MCF 10A (cell line): ENCODE measurements around the gene GABRD. TPM values are rescaled to one million over a fixed set of nuclear protein-coding genes. Genes with fewer than 3 reads are reported as not detected.

Experiments used
- BruUV-seq: library from RNA; stranded (reverse); fragments of 400-500 nt; replicated peaks from 2 replicates; lab custom pipeline; 2021; lab: Mats Ljungman, UMichigan
- CTCF ChIA-PET: fragments of 300-600 bp; sonication (Branson Sonifier 250); formaldehyde crosslinking; extraction: SDS; loops from one replicate; lab custom pipeline; 2021; ENCODE audit warnings: antibody characterized with exemption, inconsistent platforms; lab: Yijun Ruan, JAX
- POLR2A ChIA-PET: fragments of 300-600, 350-650 bp; sonication (Branson Sonifier 250); formaldehyde crosslinking; extraction: SDS; loops from one replicate; lab custom pipeline; 2020; ENCODE audit warnings: antibody characterized with exemption, inconsistent platforms; lab: Yijun Ruan, JAX
- DNase-seq: peaks from one replicate; pipeline ENCODE4 v3.0.0-alpha.2; 2018; ENCODE audit not compliant: unreplicated experiment
- H3K27ac Mint-ChIP-seq: one replicate; pipeline ENCODE4 v1.8.0; 2022; ENCODE audit warnings: mild to moderate bottlenecking, low read depth, mixed read lengths; ENCODE audit not compliant: unreplicated experiment
- H3K27me3 Mint-ChIP-seq: one replicate; pipeline ENCODE4 v1.8.0; 2022; ENCODE audit warnings: mixed read lengths; ENCODE audit not compliant: insufficient read depth, unreplicated experiment
- H3K36me3 Mint-ChIP-seq: one replicate; pipeline ENCODE4 v1.8.0; 2022; ENCODE audit warnings: mild to moderate bottlenecking, moderate library complexity, mixed read lengths; ENCODE audit not compliant: insufficient read depth, unreplicated experiment
- H3K4me1 Mint-ChIP-seq: one replicate; pipeline ENCODE4 v1.8.0; 2022; ENCODE audit warnings: mixed read lengths; ENCODE audit not compliant: insufficient read depth, unreplicated experiment
- H3K4me3 Mint-ChIP-seq: one replicate; pipeline ENCODE4 v1.8.0; 2022; ENCODE audit warnings: mild to moderate bottlenecking, moderate library complexity, mixed read lengths; ENCODE audit not compliant: unreplicated experiment
- H3K9me3 Mint-ChIP-seq: one replicate; pipeline ENCODE4 v1.8.0; 2022; ENCODE audit warnings: mixed read lengths; ENCODE audit not compliant: unreplicated experiment
- intact Hi-C: fragments of 100-400 bp; cut with micrococcal nuclease; formaldehyde crosslinking; loops from 2 replicates; pipeline ENCODE4 v1.14.1; 2022
- total RNA-seq: library from RNA; stranded (reverse); gene quantifications from 2 replicates; pipeline ENCODE4 v1.2.3, GENCODE V29; 2022
- TF ChIP-seq, protein P1 (sequence below): fragments of 200-600 bp; IDR thresholded peaks from one replicate; pipeline ENCODE4 v1.8.0; 2022; ENCODE audit warnings: antibody characterized with exemption, mild to moderate bottlenecking; ENCODE audit not compliant: unreplicated experiment

Gene GABRD
- total RNA-seq, 1 experiment from 2014 or later = not detected

GRCh38 chr1:2037314-2037979 is 18.3 kb downstream of the GABRD start:
- intact Hi-C loops = no loop called here
- Mint-ChIP-seq H3K9me3 (no peaks in the 10 kb centered on the region), H3K4me3 (no peak overlapping the region), H3K27ac (no peak overlapping the region), H3K27me3 (no peaks in the 10 kb centered on the region), H3K36me3 (no peaks in the 10 kb centered on the region), H3K4me1 (no peaks in the 10 kb centered on the region)
- ChIA-PET POLR2A (no interaction called here), CTCF (interaction anchor here (0.6 to 0.7 kb wide), 2 partner anchors 9 to 82 kb away, joined by 3 to 5 read pairs; no protein-coding TSS in a partner anchor)
- no TSS peak for BruUV-seq
- DNase-seq = no peak
- TF ChIP-seq, protein P1, sequence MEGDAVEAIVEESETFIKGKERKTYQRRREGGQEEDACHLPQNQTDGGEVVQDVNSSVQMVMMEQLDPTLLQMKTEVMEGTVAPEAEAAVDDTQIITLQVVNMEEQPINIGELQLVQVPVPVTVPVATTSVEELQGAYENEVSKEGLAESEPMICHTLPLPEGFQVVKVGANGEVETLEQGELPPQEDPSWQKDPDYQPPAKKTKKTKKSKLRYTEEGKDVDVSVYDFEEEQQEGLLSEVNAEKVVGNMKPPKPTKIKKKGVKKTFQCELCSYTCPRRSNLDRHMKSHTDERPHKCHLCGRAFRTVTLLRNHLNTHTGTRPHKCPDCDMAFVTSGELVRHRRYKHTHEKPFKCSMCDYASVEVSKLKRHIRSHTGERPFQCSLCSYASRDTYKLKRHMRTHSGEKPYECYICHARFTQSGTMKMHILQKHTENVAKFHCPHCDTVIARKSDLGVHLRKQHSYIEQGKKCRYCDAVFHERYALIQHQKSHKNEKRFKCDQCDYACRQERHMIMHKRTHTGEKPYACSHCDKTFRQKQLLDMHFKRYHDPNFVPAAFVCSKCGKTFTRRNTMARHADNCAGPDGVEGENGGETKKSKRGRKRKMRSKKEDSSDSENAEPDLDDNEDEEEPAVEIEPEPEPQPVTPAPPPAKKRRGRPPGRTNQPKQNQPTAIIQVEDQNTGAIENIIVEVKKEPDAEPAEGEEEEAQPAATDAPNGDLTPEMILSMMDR = no peak

GRCh38 chr1:2038229-2038628 is 19.1 kb downstream of the GABRD start:
- Mint-ChIP-seq H3K36me3 (no peaks in the 10 kb centered on the region), H3K27me3 (no peaks in the 10 kb centered on the region), H3K4me3 (no peak overlapping the region), H3K9me3 (no peaks in the 10 kb centered on the region), H3K4me1 (no peaks in the 10 kb centered on the region), H3K27ac (no peak overlapping the region)
- TF ChIP-seq, protein P1 = no peak
- BruUV-seq = no TSS peak
- intact Hi-C loops = no loop called here
- ChIA-PET CTCF (interaction anchor here (0.7 to 0.8 kb wide), 2 partner anchors 9 to 13 kb away, joined by 3 to 5 read pairs; no protein-coding TSS in a partner anchor), POLR2A (no interaction called here)
- DNase-seq = no peak

GRCh38 chr1:2039251-2039650 is 20.1 kb downstream of the GABRD start:
- H3K36me3 Mint-ChIP-seq = peaks cover 7% of the 10 kb centered on the region
- CTCF ChIA-PET = interaction anchor here (0.6 to 3.0 kb wide), 3 partner anchors 9 to 132 kb away, joined by 3 to 22 read pairs (median 3); no protein-coding TSS in a partner anchor
- no peak for DNase-seq
- H3K9me3 Mint-ChIP-seq = no peaks in the 10 kb centered on the region
- POLR2A ChIA-PET = no interaction called here
- intact Hi-C loops = no loop called here
- H3K4me1 Mint-ChIP-seq = no peaks in the 10 kb centered on the region
- H3K4me3 Mint-ChIP-seq = no peak overlapping the region
- no peaks in the 10 kb centered on the region for H3K27me3 Mint-ChIP-seq
- no TSS peak for BruUV-seq
- TF ChIP-seq, protein P1 = no peak
- no peak overlapping the region for H3K27ac Mint-ChIP-seq

DNA sequence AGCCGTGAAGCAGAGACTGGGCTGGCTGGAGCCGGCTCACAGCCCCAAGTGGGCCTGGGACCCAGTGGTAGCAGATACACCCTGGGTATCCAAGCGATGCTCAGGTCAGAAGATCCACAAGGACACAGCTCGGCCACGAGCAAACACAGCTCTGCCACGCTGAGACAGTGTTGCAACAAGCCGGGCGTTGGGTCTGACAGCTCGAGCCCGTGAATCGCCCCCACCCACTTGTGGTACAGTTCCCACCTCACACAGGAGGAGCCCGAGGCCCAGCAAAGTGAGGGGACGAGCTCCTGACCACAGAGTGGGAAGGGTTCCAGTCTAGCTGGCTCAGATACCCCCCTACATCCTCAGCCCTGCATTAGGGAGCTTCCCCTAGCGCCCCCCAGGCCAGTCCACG is 22.2 kb downstream of the GABRD start:
- BruUV-seq = no TSS peak
- intact Hi-C loops = no loop called here
- Mint-ChIP-seq H3K9me3 (no peaks in the 10 kb centered on the region), H3K27ac (no peak overlapping the region), H3K36me3 (peaks cover 7% of the 10 kb centered on the region), H3K4me3 (no peak overlapping the region), H3K4me1 (no peaks in the 10 kb centered on the region), H3K27me3 (no peaks in the 10 kb centered on the region)
- DNase-seq = no peak
- POLR2A ChIA-PET = no interaction called here
- CTCF ChIA-PET = interaction anchor here (0.9 to 3.0 kb wide), 3 partner anchors 13 to 100 kb away, joined by 3 to 22 read pairs (median 3); no protein-coding TSS in a partner anchor
- TF ChIP-seq, protein P1 = no peak
